Measurements from ENCODE around the gene SMAD3.

GRCh38 chr15:67134067-67134838, 68.9 kb downstream of the SMAD3 start:
- TF ChIP-seq CTCF (IDR thresholded peaks at IDR 0.05 in 2 of 3, conservative IDR thresholded peaks at IDR 0.05 in 1 of 3; ENCODE audit: borderline replicate concordance in 1 of 3, insufficient read depth in 1 of 3, low read depth in 2 of 3, low read length in 2 of 3) (no peak), MAX (IDR thresholded peaks at IDR 0.05) (no peak), ZNF274 (IDR thresholded peaks at IDR 0.05; ENCODE audit: low read depth, low read length) (no peak), RAD21 (IDR thresholded peaks at IDR 0.05; ENCODE audit: low read depth) (no peak)
